Caco-2 (cell line): ENCODE measurements around the gene USP46. TPM values are rescaled to one million over a fixed set of nuclear protein-coding genes. Genes with fewer than 3 reads are reported as not detected.

Experiments
- BruUV-seq: library from RNA; stranded (reverse); fragments of 400-500 nt; replicated peaks from 2 replicates; lab custom pipeline; 2021; lab: Mats Ljungman, UMichigan
- CTCF ChIA-PET: fragments of 300-600 bp; sonication (Branson Sonifier 250); formaldehyde crosslinking; loops from one replicate; lab custom pipeline; 2022; ENCODE audit warnings: antibody characterized with exemption; lab: Charles Lee
- POLR2A ChIA-PET: fragments of 300-600 bp; sonication (Branson Sonifier 250); formaldehyde crosslinking; loops from one replicate; lab custom pipeline; 2022; ENCODE audit warnings: antibody characterized with exemption; lab: Charles Lee
- DNase-seq, 2 experiments: peaks; one replicate each; pipeline versions ENCODE4 v3.0.0 to v3.0.0-alpha.2; 2020 to 2022
- H3K27me3 ChIP-seq: replicated peaks from 2 replicates; pipeline ENCODE4 v1.6.0; 2011; ENCODE audit warnings: low read length; ENCODE audit not compliant: control insufficient read depth, insufficient read depth
- H3K36me3 ChIP-seq: 2 replicates; pipeline ENCODE4 v1.5.1; 2011; ENCODE audit warnings: low read length; ENCODE audit not compliant: control insufficient read depth, insufficient read depth
- H3K4me1 ChIP-seq: fragments of 250-450 bp; sonication (Bioruptor Pico); 2 replicates; pipeline ENCODE4 v1.5.1; 2020; ENCODE audit warnings: mild to moderate bottlenecking
- H3K4me3 ChIP-seq: 2 replicates; pipeline ENCODE4 v1.5.1; 2011; ENCODE audit warnings: low read depth, mild to moderate bottlenecking, control low read depth, low read length
- H3K9me3 ChIP-seq: fragments of 250-450 bp; sonication (Bioruptor Pico); 2 replicates; pipeline ENCODE4 v1.5.1; 2020; ENCODE audit warnings: mild to moderate bottlenecking, moderate library complexity
- H3K27ac Mint-ChIP-seq: one replicate; pipeline ENCODE4 v1.8.0; 2022; ENCODE audit warnings: mixed read lengths; ENCODE audit not compliant: unreplicated experiment
- H3K27me3 Mint-ChIP-seq: one replicate; pipeline ENCODE4 v1.8.0; 2022; ENCODE audit warnings: mixed read lengths; ENCODE audit not compliant: insufficient read depth, unreplicated experiment
- H3K36me3 Mint-ChIP-seq: one replicate; pipeline ENCODE4 v1.8.0; 2022; ENCODE audit warnings: mild to moderate bottlenecking, mixed read lengths; ENCODE audit not compliant: insufficient read depth, unreplicated experiment
- H3K4me1 Mint-ChIP-seq: one replicate; pipeline ENCODE4 v1.8.0; 2022; ENCODE audit warnings: low read depth, mixed read lengths; ENCODE audit not compliant: unreplicated experiment
- H3K4me3 Mint-ChIP-seq: one replicate; pipeline ENCODE4 v1.8.0; 2022; ENCODE audit warnings: mild to moderate bottlenecking, moderate library complexity, mixed read lengths; ENCODE audit not compliant: unreplicated experiment
- H3K9me3 Mint-ChIP-seq: one replicate; pipeline ENCODE4 v1.8.0; 2022; ENCODE audit warnings: mixed read lengths; ENCODE audit not compliant: unreplicated experiment
- CTCF ChIP-seq, 2 experiments: fragments of 200-600 bp in 1 of 2; IDR thresholded peaks; 1 replicate in 1 of 2; 2 replicates in 1 of 2; pipeline versions ENCODE4 v1.5.1 to v1.8.0; 2011 to 2022; ENCODE audit warnings: antibody characterized with exemption in 1 of 2, control low read depth in 1 of 2, inconsistent platforms in 1 of 2, low read depth in 1 of 2, low read length in 1 of 2, mild to moderate bottlenecking in 1 of 2, moderate library complexity in 1 of 2; ENCODE audit not compliant: insufficient read depth in 1 of 2, severe bottlenecking in 1 of 2, unreplicated experiment in 1 of 2
- intact Hi-C: fragments of 100-400 bp; cut with micrococcal nuclease; formaldehyde crosslinking; loops from one replicate; pipeline ENCODE4 v1.10.0; 2022; ENCODE audit not compliant: unreplicated experiment
- total RNA-seq: library from RNA; stranded (reverse); gene quantifications from 2 replicates; pipeline ENCODE4 v1.2.3, GENCODE V29; 2022

The USP46 gene
- total RNA-seq, 1 experiment from 2014 or later, result 32.2 TPM

DNA sequence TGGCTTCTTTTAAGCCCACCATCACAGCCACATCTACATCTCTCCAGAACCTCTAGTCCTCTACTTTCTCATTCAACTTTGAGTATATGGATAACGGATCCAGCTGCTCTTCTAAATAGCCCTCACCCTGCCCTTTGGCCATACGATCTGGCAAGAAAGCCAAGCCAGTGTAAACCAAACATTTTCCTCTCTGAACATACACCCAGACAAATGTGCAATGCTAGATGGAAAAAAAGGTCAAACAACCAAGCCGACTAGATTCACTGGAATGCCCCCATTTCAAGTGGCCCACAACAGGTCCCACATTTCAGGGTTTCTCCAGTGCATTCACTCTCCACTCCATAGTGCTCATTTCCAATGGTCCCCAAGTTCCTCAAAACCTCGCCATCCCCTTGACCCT, 24.0 kb downstream of the USP46 start:
- Mint-ChIP-seq H3K4me3 (no peak overlapping the region), H3K9me3 (peaks cover 13% of the 10 kb centered on the region), H3K27ac (peak overlapping the region; percentile 9), H3K27me3 (no peaks in the 10 kb centered on the region), H3K4me1 (peaks cover 14% of the 10 kb centered on the region), H3K36me3 (peaks cover 6% of the 10 kb centered on the region)
- ChIA-PET CTCF (no interaction called here), POLR2A (no interaction called here)
- BruUV-seq, result no TSS peak
- no peak for DNase-seq
- Histone ChIP-seq H3K4me3 (no peak overlapping the region), H3K9me3 (no peaks in the 10 kb centered on the region), H3K4me1 (no peaks in the 10 kb centered on the region), H3K27me3 (no peaks in the 10 kb centered on the region), H3K36me3 (no peaks in the 10 kb centered on the region)
- no peak for TF ChIP-seq CTCF (IDR thresholded peaks at IDR 0.05; ENCODE audit: insufficient read depth in 1 of 2, low read depth in 1 of 2, low read length in 1 of 2, severe bottlenecking in 1 of 2, unreplicated experiment in 1 of 2)
- intact Hi-C loops, result no loop called here

GRCh38 chr4:52633846-52634245, 25.3 kb downstream of the USP46 start:
- CTCF ChIA-PET, result no interaction called here
- POLR2A ChIA-PET, result no interaction called here

DNA sequence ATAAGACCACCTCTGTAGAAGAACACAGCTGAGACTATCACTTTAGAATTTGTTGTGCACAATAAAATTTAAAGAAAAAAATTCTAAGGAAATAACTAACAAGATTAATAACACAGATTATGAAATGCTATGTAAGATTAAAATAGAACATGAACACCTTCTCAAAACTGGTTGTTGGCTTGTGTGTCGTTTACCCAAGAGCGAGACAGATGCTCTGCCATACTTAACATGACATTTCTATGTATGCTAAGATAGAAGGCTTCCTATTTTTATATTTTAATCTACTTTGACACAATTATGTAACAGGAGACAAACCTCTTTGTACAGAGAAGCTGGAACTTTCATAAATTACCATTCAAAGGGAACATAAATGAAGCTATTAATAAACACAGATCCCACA, 30.1 kb downstream of the USP46 start:
- CTCF ChIA-PET, result no interaction called here
- intact Hi-C loops, result no loop called here
- H3K4me1 ChIP-seq, result no peaks in the 10 kb centered on the region

More at GRCh38 chr4:52633846-52634245, 25.3 kb downstream of the USP46 start:
- BruUV-seq, result no TSS peak
- H3K27me3 Mint-ChIP-seq, result no peaks in the 10 kb centered on the region
- Histone ChIP-seq H3K36me3 (no peaks in the 10 kb centered on the region), H3K27me3 (no peaks in the 10 kb centered on the region), H3K9me3 (no peaks in the 10 kb centered on the region), H3K4me3 (no peak overlapping the region), H3K4me1 (no peaks in the 10 kb centered on the region)
- intact Hi-C loops, result no loop called here
- no peak for DNase-seq
- peaks cover 13% of the 10 kb centered on the region for H3K9me3 Mint-ChIP-seq
- H3K36me3 Mint-ChIP-seq, result peaks cover 6% of the 10 kb centered on the region
- peaks cover 14% of the 10 kb centered on the region for H3K4me1 Mint-ChIP-seq
- TF ChIP-seq CTCF (IDR thresholded peaks at IDR 0.05; ENCODE audit: insufficient read depth in 1 of 2, low read depth in 1 of 2, low read length in 1 of 2, severe bottlenecking in 1 of 2, unreplicated experiment in 1 of 2), result no peak
- no peak overlapping the region for H3K4me3 Mint-ChIP-seq
- no peak overlapping the region for H3K27ac Mint-ChIP-seq

More for the DNA sequence above, 30.1 kb downstream of the USP46 start:
- no peaks in the 10 kb centered on the region for H3K27me3 ChIP-seq
- H3K36me3 ChIP-seq, result no peaks in the 10 kb centered on the region; the same call in 1 of the 2 replicates
- no peaks in the 10 kb centered on the region for H3K4me1 Mint-ChIP-seq
- H3K9me3 Mint-ChIP-seq, result no peaks in the 10 kb centered on the region
- no peak overlapping the region for H3K4me3 ChIP-seq
- BruUV-seq, result no TSS peak
- no peak for DNase-seq
- TF ChIP-seq CTCF (IDR thresholded peaks at IDR 0.05; ENCODE audit: insufficient read depth in 1 of 2, low read depth in 1 of 2, low read length in 1 of 2, severe bottlenecking in 1 of 2, unreplicated experiment in 1 of 2), result no peak
- H3K27me3 Mint-ChIP-seq, result no peaks in the 10 kb centered on the region
- H3K4me3 Mint-ChIP-seq, result no peak overlapping the region
- no peak overlapping the region for H3K27ac Mint-ChIP-seq
- POLR2A ChIA-PET, result no interaction called here
- H3K36me3 Mint-ChIP-seq, result no peaks in the 10 kb centered on the region
- no peaks in the 10 kb centered on the region for H3K9me3 ChIP-seq
